Hepatocyte (in vitro differentiated cells): ENCODE data around the gene DIAPH2.

ENCODE experiments used
- EZH2 ChIP-seq: fragments of 200-600 bp; sonication (generic); IDR thresholded peaks from 2 replicates; pipeline ENCODE4 v1.6.1; 2016; ENCODE audit warnings: antibody characterized with exemption, mild to moderate bottlenecking, borderline replicate concordance
- EZH2phosphoT487 ChIP-seq: fragments of 200-600 bp; sonication (generic); IDR thresholded peaks from one replicate; pipeline ENCODE4 v1.6.1; 2018; ENCODE audit warnings: antibody characterized with exemption, mild to moderate bottlenecking, low read depth, moderate library complexity; ENCODE audit not compliant: unreplicated experiment, severe bottlenecking
- TF ChIP-seq, protein P1 (sequence below): fragments of 200-600 bp; sonication (generic); IDR thresholded peaks from 2 replicates; pipeline ENCODE4 v1.5.1; 2016; ENCODE audit warnings: antibody characterized with exemption, mild to moderate bottlenecking; ENCODE audit not compliant: poor library complexity

DNA sequence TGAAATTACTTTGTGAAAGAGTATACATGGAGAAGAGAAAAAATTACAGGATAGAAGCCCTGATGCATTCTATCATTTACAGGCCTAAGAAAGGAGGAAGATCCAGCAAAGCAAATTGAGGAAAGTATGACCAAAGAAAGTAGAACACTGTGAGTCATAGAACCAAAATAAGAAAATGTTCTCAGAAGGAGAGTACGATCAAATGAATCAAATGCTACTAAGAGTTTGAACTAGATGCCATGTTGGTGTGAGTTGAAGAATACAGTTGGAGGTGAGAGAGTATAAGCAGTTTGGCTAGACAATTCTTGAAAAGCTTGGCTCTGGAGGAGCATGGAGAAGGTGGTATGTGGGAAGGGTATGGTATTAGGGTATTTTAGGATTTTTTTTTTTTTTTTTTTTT lies 360.8 kb downstream of the DIAPH2 start:
- TF ChIP-seq, protein P1, sequence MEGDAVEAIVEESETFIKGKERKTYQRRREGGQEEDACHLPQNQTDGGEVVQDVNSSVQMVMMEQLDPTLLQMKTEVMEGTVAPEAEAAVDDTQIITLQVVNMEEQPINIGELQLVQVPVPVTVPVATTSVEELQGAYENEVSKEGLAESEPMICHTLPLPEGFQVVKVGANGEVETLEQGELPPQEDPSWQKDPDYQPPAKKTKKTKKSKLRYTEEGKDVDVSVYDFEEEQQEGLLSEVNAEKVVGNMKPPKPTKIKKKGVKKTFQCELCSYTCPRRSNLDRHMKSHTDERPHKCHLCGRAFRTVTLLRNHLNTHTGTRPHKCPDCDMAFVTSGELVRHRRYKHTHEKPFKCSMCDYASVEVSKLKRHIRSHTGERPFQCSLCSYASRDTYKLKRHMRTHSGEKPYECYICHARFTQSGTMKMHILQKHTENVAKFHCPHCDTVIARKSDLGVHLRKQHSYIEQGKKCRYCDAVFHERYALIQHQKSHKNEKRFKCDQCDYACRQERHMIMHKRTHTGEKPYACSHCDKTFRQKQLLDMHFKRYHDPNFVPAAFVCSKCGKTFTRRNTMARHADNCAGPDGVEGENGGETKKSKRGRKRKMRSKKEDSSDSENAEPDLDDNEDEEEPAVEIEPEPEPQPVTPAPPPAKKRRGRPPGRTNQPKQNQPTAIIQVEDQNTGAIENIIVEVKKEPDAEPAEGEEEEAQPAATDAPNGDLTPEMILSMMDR, result no peak
- TF ChIP-seq EZH2, result no peak
- TF ChIP-seq EZH2phosphoT487, result no peak
